Measurements from ENCODE around the gene NUDT1.
A peak's percentile ranks its signal among the peaks of the same experiment; 100 is the strongest.

The NUDT1 gene

DNA sequence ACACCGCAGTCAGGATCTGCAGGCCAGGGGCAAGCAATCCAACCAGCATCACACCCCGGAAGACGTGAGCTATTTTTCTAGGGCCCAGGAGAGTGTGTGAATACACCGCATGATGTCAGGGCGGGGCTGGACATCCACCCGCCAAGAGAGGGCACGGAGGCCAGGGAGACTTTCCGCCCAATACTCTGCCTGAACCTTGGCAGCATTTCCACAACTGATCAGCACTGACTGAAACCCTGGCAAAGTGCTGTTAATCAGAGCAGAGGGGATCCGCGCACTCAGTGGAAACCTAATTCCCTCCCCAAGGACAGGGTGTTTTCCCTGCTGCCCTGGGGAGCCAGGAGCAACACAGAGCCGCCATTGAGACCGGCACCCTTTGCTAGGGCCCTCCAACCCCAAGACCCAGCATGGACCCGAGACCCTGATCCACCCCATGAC, 17.5 kb upstream of the NUDT1 start:
- DNase-seq = no peak
- TF ChIP-seq GATA1 (IDR thresholded peaks at IDR 0.05; ENCODE audit: low read depth, low read length) (no peak), POLR2A (IDR thresholded peaks at IDR 0.05; ENCODE audit: low read length) (no peak)

DNA sequence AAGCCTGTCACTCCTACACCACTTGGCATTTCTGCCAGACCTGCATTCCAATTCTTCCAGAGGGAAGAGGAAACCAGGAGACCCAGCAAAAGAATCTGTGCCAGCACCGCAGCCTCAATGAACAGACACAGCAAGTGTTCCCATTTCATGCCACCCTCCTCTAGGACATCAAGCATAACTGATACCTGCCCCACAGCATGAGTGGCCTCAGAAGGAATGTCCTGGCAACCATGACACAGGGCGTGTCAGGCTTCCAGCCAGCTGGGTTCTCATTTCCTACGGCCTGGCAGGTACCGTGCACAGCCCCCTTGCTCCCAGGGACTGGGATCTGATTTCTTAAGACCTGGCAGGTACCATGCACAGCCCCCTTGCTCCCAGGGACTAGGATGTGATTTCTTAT, 17.1 kb upstream of the NUDT1 start:
- TF ChIP-seq GATA1 (IDR thresholded peaks at IDR 0.05; ENCODE audit: low read depth, low read length) (no peak), POLR2A (IDR thresholded peaks at IDR 0.05; ENCODE audit: low read length) (no peak)
- DNase-seq = no peak

DNA sequence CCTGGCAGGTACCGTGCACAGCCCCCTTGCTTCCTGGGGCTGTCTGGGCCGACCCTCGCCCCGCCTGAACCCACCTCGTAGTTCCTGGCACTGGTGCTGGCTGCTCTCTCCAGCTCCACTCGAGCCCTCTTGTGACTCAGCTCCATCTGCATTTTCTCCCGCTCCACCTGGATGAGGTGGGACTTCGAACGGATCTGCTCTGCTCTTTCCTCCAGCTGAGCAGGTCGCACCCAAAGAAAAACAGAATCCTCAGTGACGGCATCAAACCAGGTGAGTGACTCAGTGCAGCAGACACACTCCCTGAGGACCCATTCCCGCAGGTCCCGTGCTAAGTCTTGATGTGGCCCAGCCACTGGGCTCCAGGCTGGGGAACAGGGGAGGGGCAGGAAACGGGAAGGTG, 16.7 kb upstream of the NUDT1 start:
- TF ChIP-seq GATA1 (IDR thresholded peaks at IDR 0.05; ENCODE audit: low read depth, low read length) (no peak), POLR2A (IDR thresholded peaks at IDR 0.05; ENCODE audit: low read length) (no peak)
- DNase-seq = no peak

DNA sequence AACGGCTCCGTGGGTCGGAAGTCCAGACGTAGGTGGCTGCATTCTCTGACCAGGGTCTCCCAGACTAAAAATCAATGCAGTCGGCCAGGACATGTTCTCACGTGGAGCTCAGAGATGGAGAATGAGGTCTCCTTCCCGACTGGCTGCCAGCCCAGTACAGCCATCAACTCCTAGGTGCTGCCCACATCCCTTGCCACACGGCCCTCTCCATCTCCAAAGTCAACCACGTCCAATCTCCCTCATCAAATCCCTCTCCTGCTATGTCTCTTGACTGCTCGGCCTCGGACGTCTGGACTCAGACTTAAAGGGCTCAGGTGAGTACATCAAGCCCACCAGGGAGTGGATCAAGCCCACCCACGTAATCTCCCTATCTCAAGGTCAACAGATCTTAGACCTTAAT, 16.2 kb upstream of the NUDT1 start:
- DNase-seq = no peak
- TF ChIP-seq GATA1 (IDR thresholded peaks at IDR 0.05; ENCODE audit: low read depth, low read length) (no peak), POLR2A (IDR thresholded peaks at IDR 0.05; ENCODE audit: low read length) (no peak)

DNA sequence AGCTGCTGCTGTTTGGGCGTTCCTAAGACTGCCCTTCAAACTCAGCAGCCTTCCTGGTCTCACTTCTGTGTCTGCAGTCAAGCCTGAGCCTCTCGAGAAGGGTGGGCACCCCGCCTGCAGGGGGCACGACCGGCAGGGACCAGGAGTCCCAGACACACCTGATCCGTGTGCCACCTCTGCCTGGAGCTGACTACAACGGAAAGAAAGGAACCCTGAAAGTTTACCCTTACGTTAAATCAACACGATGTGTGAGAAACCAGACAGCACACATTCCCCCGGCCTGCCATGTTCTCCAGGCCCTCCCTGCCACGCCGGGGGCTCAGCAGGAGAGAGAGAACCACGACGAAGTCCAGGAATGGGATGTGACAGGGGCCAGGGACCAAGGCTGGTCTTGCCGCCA, 14.3 kb upstream of the NUDT1 start:
- DNase-seq = no peak
- TF ChIP-seq GATA1 (IDR thresholded peaks at IDR 0.05; ENCODE audit: low read depth, low read length) = no peak
- no peak for TF ChIP-seq POLR2A (IDR thresholded peaks at IDR 0.05; ENCODE audit: low read length)

DNA sequence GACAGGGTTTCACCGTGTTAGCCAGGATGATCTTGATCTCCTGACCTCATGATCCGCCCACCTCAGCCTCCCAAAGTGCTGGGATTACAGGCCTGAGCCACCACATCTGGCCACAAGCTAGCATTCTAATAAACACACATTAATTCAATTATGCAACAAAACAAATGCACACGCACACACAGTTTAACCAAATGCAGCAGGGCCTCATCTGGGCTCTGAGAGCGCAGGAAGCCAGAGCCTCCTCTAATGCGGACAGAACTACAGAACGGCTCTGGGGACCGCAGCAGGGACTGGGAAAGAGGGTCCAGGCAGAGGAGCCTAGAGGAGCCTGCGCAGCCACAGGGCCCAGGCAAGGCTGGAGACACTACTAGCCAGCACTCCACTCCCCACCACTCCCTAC, 13.1 kb upstream of the NUDT1 start:
- TF ChIP-seq POLR2A (IDR thresholded peaks at IDR 0.05; ENCODE audit: low read length) (no peak), GATA1 (IDR thresholded peaks at IDR 0.05; ENCODE audit: low read depth, low read length) (no peak)
- DNase-seq = no peak

DNA sequence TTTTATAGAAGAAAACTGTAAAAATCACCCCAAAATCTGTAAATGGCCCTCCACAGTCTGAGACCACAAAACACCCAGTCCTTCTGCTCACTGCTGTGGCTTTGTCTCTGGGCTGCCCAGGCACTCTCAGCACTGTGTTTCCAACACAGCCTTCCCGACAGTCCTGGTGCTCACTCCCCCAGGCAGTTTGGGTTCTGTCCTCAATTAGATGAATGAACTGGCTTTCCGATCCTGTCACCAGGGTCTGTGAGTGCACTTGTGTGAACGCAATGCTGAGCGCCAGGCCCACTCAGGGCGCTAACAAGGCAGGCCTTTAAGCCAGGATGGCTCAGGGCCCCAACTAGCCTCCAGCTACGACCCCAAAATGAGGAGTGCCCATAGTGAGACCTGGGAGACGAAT, 12.6 kb upstream of the NUDT1 start:
- TF ChIP-seq GATA1 (IDR thresholded peaks at IDR 0.05; ENCODE audit: low read depth, low read length) = no peak
- no peak for TF ChIP-seq POLR2A (IDR thresholded peaks at IDR 0.05; ENCODE audit: low read length)
- no peak for DNase-seq

DNA sequence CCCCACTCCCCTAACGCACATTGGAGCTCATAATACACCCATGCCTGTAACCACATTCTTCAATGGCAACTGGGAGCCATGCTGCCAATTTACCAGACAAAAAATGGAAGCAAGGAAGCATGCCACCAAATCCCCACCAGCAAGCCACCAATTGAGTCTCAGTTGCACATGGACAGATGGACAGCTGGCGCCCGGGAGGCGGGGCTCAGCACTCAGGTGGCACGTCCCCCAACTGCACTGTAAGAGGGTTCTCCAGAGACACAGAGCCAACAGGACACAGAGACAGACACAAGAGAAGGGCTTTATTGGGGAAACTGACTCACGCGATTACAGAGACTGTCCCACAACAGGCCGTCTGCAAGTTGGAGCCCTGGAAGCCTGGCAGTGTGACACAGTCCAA, 11.8 kb upstream of the NUDT1 start:
- TF ChIP-seq POLR2A (IDR thresholded peaks at IDR 0.05; ENCODE audit: low read length) (no peak), GATA1 (IDR thresholded peaks at IDR 0.05; ENCODE audit: low read depth, low read length) (no peak)
- no peak for DNase-seq

DNA sequence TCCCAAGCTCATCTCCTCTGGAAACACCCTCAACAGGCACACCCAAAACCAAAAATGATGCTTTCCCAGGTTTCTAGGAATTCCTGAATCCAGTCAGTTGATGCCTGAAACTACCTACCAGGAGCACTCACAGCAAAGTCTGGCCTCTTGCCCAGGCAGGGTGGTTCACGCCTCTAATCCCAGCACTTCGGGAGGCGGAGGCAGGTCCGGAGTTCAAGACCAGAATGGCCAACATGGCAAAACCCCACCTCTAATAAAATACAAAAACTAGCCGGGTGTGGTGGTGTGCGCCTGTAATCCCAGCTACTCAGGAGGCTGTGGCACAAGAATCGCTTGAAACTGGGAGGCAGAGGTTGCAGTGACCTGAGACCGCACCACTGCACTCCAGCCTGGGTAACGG, 11.1 kb upstream of the NUDT1 start:
- TF ChIP-seq GATA1 (IDR thresholded peaks at IDR 0.05; ENCODE audit: low read depth, low read length) (no peak), POLR2A (IDR thresholded peaks at IDR 0.05; ENCODE audit: low read length) (no peak)
- no peak for DNase-seq

DNA sequence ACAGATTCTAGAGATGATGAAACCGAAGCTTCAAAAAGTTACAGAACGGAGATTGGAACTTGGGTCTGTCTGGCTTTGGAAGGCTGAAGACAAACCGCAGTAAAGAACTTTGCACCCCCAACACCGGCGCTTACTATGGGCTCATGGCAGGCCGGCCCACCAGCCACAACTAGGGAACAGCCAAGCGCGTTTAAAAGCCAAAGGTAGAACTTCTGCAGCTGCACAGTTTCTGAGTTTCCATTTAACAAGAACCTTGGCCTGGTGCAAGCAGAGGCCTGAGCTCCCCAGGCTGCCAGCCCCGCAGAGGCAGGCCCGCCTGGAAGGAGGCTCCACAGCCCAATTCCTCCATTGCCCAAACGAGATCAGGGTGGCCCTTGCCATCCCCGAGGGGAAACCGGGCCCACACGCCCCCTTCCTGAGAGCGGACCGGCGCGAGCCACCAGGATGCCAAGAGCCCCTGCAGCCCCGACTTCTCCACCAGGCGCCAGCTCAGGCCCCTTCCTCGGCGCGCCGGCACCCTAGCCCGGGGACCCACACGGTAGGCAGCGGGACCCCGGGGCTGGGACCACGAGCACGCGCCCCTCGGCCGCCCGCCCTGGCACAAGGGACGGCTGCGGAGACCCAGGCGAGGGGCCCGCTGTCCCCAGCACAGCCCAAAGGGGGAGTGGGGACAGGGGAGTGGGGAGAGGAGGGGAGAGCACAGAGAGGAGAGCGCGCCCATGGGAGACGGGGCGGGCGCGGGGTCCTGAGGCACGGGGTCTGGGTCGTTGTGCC, 9.8 kb upstream of the NUDT1 start:
- TF ChIP-seq GATA1 (IDR thresholded peaks at IDR 0.05; ENCODE audit: low read depth, low read length) = no peak
- TF ChIP-seq POLR2A (IDR thresholded peaks at IDR 0.05; ENCODE audit: low read length) = no peak
- DNase-seq = peak; percentile 57 to 68

DNA sequence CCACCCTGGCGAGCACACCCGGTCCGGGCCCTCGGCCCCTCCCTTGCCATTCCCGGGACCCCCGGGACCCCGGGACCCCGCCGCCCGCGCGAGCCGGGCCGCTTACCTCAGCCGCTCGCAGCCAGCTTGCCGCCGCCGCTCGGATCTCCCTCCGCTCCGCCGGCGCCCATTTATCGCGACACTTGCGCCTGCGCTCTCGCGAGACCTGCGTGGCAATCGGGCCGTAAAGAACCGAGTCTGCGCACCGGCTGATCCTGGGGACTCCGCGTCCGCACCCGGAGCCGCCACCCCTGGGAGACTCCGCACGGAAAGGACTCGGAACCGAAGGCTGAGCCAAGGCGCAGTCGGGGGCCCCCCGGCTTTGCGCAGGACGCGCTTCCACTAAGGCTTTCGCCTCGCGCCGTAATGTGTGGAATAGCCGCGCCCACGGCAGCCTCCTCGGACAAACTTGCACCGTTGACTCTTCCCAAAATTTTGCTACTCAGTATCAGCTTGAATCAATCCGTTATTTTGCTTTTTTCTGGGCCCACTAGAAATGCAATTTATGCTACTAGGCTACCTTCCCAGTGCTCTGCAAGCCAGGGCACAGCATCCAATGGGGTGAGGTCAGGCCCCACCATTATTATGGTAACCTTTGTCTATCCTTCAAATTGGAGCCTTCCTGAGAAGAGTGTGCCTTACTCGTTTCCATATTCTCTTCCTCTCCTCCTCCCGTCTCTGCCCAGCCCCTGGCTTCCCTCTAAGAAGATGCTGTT, 9.1 kb upstream of the NUDT1 start, which contains the start of gene MAD1L1:
Gene MAD1L1 (minus strand): TSS at position 180 of the 755 bp plus-strand sequence. CDS start 2,812 bp downstream, outside the sequence.
- no peak for TF ChIP-seq GATA1 (IDR thresholded peaks at IDR 0.05; ENCODE audit: low read depth, low read length)
- peak; percentile 41 for TF ChIP-seq POLR2A (IDR thresholded peaks at IDR 0.05; ENCODE audit: low read length)
- peak; percentile 92 to 95 for DNase-seq

DNA sequence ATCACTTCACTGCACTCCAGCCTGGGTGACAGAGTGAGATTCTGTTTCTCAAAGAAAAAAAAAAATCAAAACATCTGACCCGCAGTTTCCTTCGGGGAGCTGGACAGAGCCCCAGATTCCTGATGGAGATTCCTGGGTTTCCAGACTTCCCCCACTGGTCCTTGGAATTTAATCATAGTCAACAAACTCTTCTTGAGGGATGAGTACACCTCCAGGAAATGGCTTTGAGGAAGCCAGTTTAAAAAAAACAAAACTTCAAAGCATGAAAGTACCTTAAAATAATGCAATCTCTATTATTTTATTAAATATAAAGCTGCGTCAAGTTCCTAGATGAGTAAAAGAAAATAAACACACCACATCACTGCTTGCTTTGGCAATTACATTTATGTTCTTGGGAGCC, 8.1 kb upstream of the NUDT1 start:
- DNase-seq = no peak
- TF ChIP-seq POLR2A (IDR thresholded peaks at IDR 0.05; ENCODE audit: low read length) (no peak), GATA1 (IDR thresholded peaks at IDR 0.05; ENCODE audit: low read depth, low read length) (no peak)

DNA sequence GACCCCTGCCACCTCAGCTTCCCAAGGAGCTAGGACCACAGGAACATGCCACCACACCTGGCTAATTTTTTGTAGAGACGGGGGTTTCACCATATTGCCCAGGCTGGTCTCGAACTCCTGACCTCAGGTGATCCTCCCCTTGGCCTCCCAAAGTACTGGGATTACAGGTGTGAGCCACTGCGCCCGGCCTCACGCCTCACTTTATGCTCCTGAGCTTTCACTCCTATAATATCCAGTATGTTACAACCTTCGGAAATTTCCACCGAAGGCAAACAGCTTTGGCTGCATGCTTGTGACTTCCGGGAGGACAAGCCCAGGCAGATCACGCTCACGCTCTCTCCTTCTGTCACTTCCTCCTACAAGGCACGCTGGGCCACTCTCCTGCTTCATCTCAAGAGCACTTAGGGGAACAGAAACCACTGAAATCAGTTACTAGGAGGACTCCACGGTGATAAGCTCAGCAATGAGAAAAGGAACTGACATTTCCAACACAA, 4.9 kb upstream of the NUDT1 start:
- TF ChIP-seq POLR2A (IDR thresholded peaks at IDR 0.05; ENCODE audit: low read length) (no peak), GATA1 (IDR thresholded peaks at IDR 0.05; ENCODE audit: low read depth, low read length) (no peak)
- no peak for DNase-seq

DNA sequence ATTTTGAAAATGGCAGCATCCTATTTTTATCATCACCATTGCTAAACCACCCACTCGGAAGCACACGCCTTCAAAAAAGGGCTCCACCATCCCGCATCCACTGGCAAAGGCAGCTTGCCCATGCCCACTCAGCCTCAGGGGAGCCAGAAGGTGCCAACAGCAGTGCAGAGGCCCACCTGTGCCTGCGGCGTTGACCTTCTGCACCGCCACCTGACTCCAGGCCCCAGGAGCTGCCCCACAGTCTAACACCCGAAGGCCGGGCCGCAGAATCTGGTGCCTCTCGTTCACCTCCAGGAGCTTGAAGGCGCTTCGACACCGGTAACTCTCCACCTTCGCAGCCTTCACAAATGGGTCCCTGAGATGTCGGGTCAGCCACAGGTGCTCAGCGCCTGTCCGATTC, 2.8 kb upstream of the NUDT1 start:
- no peak for DNase-seq
- TF ChIP-seq POLR2A (IDR thresholded peaks at IDR 0.05; ENCODE audit: low read length) (no peak), GATA1 (IDR thresholded peaks at IDR 0.05; ENCODE audit: low read depth, low read length) (no peak)
